Stimulated activated CD4-positive, alpha-beta T cell treated with anti-CD3 and anti-CD28 coated beads, TNF-alpha, amount 100 ng/mL, for 48 hours (primary cell): ENCODE measurements around the gene PIEZO2.
"Not testable (repeated sequence)": the region's sequence is repeated elsewhere in the genome, so short reads cannot be mapped to it uniquely, and the experiment has no call there.

Source experiments
- DNase-seq, 3 donors: peaks; one replicate each; pipeline ENCODE4 v3.0.0-alpha.2; 2020; ENCODE audit warnings: low read depth in 3 of 3

Gene PIEZO2

DNA sequence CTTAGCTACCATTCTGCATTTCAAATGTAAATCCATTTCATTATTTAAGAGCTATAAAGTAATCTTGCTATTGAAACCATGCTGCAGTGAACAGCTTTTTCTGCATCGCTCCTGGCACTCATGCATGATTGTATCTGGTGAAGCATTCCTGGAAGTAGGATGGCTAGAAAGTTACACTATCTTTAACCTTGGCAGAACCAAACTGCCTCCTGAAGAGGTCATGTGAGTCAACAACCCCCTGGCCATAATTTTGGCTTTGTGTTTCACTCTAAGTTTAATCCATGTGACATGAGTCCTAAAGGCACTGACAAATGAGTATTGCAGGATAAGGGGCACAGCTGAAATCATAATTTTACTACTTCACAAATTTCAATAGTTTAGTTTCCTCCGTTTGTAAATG, 526.4 kb downstream of the PIEZO2 start:
- not testable (repeated sequence) for DNase-seq

DNA sequence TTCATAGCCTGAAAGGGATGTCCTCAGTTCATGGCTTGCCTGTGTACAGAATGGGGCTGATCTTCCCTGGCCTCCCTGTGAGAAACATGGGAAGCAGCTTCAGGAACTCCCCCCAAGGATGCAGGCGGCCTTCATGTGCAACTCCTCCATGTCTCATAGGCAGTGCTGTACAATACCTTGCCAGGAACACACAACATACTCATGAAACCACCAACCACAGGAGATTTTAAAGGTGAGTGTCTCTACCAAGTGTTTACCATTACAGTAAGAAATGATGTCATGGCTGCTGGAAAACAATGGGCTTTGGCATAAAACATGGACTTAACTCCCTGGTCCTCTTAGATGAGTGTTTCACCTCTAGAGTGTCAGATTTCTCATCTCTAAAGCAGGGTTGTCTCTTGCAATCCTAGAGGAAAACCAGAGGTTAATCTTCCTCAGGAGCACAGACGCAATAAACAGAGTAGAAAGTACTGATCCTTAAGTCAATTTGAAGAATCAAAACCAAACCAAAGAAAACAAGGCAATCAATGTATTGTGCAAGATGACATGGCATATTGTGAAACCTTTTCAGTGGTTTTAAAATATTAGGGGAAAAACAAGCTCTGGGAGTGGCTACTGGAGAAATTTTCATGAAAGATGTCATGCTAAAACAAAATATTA, 528.6 kb downstream of the PIEZO2 start:
- not testable (repeated sequence) for DNase-seq
